ENCODE results near the gene CEMIP.

DNA sequence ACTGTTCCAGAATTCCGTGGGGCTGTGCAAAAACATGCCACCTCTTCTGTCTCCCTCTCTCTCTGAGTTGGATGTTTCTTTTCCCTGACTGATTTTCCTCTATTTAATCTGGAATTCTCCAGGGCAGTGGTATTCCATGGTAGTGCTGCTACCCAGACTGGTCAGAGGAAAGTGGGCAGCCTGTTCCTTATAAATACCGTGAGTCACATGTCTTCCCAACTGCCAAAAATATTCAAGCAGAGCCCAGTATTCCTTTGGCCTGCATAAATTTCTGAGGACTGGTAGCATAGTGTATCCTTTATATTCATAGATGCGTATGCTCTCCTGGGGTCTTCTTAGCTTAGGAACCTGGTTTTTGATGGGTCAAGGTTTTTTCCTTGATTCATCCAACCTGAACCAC lies 40.9 kb downstream of the CEMIP start:
- TF ChIP-seq EP300 (IDR thresholded peaks at IDR 0.05) (no peak), POLR2AphosphoS5 (IDR thresholded peaks at IDR 0.05) (no peak), POLR2A (IDR thresholded peaks at IDR 0.05; ENCODE audit: low read depth) (no peak)
- TF ChIP-seq, protein P1, sequence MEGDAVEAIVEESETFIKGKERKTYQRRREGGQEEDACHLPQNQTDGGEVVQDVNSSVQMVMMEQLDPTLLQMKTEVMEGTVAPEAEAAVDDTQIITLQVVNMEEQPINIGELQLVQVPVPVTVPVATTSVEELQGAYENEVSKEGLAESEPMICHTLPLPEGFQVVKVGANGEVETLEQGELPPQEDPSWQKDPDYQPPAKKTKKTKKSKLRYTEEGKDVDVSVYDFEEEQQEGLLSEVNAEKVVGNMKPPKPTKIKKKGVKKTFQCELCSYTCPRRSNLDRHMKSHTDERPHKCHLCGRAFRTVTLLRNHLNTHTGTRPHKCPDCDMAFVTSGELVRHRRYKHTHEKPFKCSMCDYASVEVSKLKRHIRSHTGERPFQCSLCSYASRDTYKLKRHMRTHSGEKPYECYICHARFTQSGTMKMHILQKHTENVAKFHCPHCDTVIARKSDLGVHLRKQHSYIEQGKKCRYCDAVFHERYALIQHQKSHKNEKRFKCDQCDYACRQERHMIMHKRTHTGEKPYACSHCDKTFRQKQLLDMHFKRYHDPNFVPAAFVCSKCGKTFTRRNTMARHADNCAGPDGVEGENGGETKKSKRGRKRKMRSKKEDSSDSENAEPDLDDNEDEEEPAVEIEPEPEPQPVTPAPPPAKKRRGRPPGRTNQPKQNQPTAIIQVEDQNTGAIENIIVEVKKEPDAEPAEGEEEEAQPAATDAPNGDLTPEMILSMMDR (IDR thresholded peaks at IDR 0.05), result no peak
